ENCODE measurements around the gene LCN1.

The LCN1 gene

GRCh38 chr9:135520916-135521607 is at the start of gene LCN1:
TSS of gene LCN1 (plus strand) at chr9:135521440. CDS start at chr9:135521498, 58 bp downstream.
- no peak for DNase-seq

GRCh38 chr9:135471791-135472640 is 49.2 kb upstream of the LCN1 start:
- DNase-seq, result no peak

GRCh38 chr9:135473972-135474543 is 47.2 kb upstream of the LCN1 start:
- DNase-seq, result no peak

GRCh38 chr9:135474915-135475314 is 46.3 kb upstream of the LCN1 start:
- DNase-seq, result peak; percentile 38

- DNase-seq, result no peak
Observed at GRCh38 chr9:135476561-135477355, 44.5 kb upstream of the LCN1 start.

GRCh38 chr9:135478191-135478590 is 43.0 kb upstream of the LCN1 start:
- DNase-seq, result no peak

GRCh38 chr9:135478829-135479468 is 42.3 kb upstream of the LCN1 start:
- no peak for DNase-seq

- DNase-seq, result no peak
Observed at GRCh38 chr9:135479469-135480052, 41.7 kb upstream of the LCN1 start, which contains the start of gene PPP1R26. TSS of gene PPP1R26 (plus strand) at chr9:135479782. CDS start at chr9:135484511, 4,729 bp downstream.

GRCh38 chr9:135480071-135480939 is 40.9 kb upstream of the LCN1 start:
- DNase-seq, result no peak

GRCh38 chr9:135480940-135481310 is 40.3 kb upstream of the LCN1 start:
- no peak for DNase-seq

GRCh38 chr9:135482015-135482754 is 39.1 kb upstream of the LCN1 start:
- no peak for DNase-seq

GRCh38 chr9:135484460-135485277 is 36.6 kb upstream of the LCN1 start:
- no peak for DNase-seq

GRCh38 chr9:135485385-135485784 is 35.9 kb upstream of the LCN1 start:
- no peak for DNase-seq

GRCh38 chr9:135485832-135486231 is 35.4 kb upstream of the LCN1 start:
- no peak for DNase-seq

- DNase-seq, result no peak
Observed at GRCh38 chr9:135486267-135487065, 34.8 kb upstream of the LCN1 start.

GRCh38 chr9:135487281-135488012 is 33.8 kb upstream of the LCN1 start:
- no peak for DNase-seq

GRCh38 chr9:135488013-135488330 is 33.3 kb upstream of the LCN1 start:
- no peak for DNase-seq

- no peak for DNase-seq
Observed at GRCh38 chr9:135488527-135488926, 32.7 kb upstream of the LCN1 start.
